ENCODE data around the gene MAP4K2.

Gene MAP4K2

DNA sequence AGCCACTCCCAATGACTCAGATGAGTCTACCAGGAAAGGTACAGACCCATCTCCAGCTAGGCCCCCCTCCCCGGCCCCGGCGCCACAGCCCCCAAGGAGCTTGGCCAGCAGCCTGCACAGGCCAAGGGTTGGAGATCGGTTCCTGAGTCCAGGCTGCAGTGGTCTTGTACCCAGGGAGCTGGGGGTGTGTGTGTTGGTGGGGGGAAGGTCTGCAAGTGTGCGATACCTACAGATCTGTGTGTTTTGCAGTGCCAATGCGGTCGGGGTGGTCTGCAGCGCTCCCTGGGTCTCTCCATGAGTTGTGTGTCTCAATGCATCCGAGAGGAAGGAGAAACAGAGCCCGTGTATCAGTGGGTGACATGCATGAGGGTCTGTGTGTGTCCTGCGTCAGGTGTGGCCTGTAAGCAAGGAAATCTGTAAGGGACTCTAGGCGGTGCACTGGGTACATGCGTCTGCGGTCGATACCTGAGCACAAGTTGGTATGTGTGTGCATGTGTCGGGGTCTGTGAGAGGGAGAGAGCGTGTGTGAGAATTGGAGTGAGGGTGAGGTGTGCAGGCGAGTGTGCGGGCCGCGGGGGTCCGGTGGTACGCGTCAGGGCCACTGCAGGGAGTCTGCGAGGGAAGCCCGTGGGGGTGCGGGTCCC lies 40.8 kb upstream of the MAP4K2 start:
- DNase-seq (ENCODE audit: extremely low spot score), result no peak
- ChIA-PET POLR2A (interaction anchor here (1.0 to 1.6 kb wide), 2 partner anchors 9 to 12 kb away, joined by 3 to 5 read pairs; no protein-coding TSS in a partner anchor), CTCF (interaction anchor here (0.9 to 1.1 kb wide), 6 partner anchors 9 to 49 kb away, joined by 3 to 6 read pairs (median 5); no protein-coding TSS in a partner anchor)
- no peak for TF ChIP-seq HDGF (IDR thresholded peaks at IDR 0.05; ENCODE audit: borderline replicate concordance)
- TF ChIP-seq, protein P1, sequence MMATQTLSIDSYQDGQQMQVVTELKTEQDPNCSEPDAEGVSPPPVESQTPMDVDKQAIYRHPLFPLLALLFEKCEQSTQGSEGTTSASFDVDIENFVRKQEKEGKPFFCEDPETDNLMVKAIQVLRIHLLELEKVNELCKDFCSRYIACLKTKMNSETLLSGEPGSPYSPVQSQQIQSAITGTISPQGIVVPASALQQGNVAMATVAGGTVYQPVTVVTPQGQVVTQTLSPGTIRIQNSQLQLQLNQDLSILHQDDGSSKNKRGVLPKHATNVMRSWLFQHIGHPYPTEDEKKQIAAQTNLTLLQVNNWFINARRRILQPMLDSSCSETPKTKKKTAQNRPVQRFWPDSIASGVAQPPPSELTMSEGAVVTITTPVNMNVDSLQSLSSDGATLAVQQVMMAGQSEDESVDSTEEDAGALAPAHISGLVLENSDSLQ (IDR thresholded peaks at IDR 0.05), result no peak
- no peak for TF ChIP-seq ZNF384 (IDR thresholded peaks at IDR 0.05)
- TF ChIP-seq SP1 (IDR thresholded peaks at IDR 0.05), result no peak
- TF ChIP-seq TARDBP (IDR thresholded peaks at IDR 0.05), result no peak
- no peak for TF ChIP-seq ELF4 (IDR thresholded peaks at IDR 0.05)
- TF ChIP-seq ARNT (IDR thresholded peaks at IDR 0.05), result no peak
- TF ChIP-seq NFRKB (IDR thresholded peaks at IDR 0.05), result no peak

DNA sequence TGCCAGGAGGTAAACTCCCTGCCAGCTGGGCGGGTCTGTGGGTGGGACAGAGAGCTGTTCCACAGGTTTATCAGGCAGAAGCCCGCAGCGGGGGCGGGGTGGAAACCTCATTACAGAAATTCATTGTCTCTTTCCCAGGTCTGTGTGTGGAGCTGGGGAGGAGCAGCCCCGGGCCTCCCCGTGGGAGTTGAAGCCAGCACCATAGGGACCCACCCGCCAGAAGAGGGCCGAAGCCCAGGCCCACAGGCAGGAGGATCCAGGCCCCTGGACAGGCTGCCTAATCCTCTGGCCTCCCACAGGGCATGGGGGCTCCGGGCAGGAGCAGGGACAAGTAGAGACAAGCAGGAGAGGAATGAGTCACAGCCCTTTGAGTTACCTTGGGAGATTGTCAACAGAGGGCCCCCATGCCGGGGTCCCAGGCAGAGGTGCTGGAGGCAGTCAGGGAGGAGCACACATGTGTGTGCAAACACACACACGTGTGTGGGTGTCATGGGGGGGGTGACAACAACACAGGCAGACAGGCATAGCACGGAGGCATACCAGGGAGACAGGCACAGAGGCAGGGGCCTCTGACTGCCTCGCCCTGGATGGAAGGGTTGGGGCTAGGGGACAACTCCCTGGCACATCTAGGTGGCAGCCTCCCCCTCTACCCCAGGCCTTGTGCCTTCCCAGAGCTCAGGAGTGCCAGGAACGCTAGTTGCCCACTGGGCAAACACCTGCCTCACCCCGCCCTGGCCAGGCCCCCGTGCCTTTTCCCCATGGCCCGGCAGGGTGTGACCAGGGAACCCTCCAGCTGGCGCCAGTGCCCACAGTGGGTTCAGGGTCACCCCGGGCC lies 40.1 kb upstream of the MAP4K2 start:
- CTCF ChIA-PET, result interaction anchor here (0.9 kb wide), 1 partner anchor 9 kb away, joined by 3 read pairs; no protein-coding TSS in a partner anchor
- DNase-seq (ENCODE audit: extremely low spot score), result no peak

DNA sequence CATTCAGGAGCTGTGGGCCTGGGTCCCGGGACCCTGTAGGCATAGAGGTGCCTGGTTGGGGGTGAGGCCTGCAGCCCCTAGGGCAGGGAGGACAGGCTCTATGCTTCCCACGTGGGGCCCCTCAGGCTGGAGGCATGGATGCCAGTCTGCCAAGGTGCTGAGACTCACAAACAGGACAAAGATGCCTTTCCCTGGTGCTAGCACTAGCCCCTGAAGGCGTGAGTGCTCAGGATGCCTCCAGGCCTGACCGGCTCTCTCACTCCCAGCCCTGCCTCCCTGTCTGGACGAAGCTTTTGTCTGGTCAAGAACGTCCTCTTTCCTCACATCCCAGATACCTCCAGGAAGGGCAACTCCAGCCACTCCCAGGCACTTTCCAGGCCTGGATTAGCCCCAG lies 39.3 kb upstream of the MAP4K2 start:
- POLR2A ChIA-PET, result interaction anchor here (1.1 kb wide), 1 partner anchor 63 kb away, joined by 4 read pairs; the partner anchor contains the start of gene SF1
- CTCF ChIA-PET, result interaction anchor here (0.6 kb wide), 1 partner anchor 237 kb away, joined by 3 read pairs; no protein-coding TSS in a partner anchor
- TF ChIP-seq CTBP1 (IDR thresholded peaks at IDR 0.05; ENCODE audit: borderline replicate concordance) (no peak), ARNT (IDR thresholded peaks at IDR 0.05) (no peak)
- DNase-seq (ENCODE audit: extremely low spot score), result no peak

More for the DNA sequence above, 40.1 kb upstream of the MAP4K2 start:
- no peak for TF ChIP-seq SP1 (IDR thresholded peaks at IDR 0.05)
- no peak for TF ChIP-seq HDGF (IDR thresholded peaks at IDR 0.05; ENCODE audit: borderline replicate concordance)
- TF ChIP-seq, protein P1 (IDR thresholded peaks at IDR 0.05), result no peak
- no peak for TF ChIP-seq ELF4 (IDR thresholded peaks at IDR 0.05)
- no peak for TF ChIP-seq ZNF384 (IDR thresholded peaks at IDR 0.05)
- TF ChIP-seq BHLHE40 (IDR thresholded peaks at IDR 0.05; ENCODE audit: borderline replicate concordance), result no peak
- TF ChIP-seq LEF1 (IDR thresholded peaks at IDR 0.05; ENCODE audit: borderline replicate concordance), result no peak
- TF ChIP-seq NFRKB (IDR thresholded peaks at IDR 0.05), result no peak
- no peak for TF ChIP-seq FOXA1 (IDR thresholded peaks at IDR 0.05)
- no peak for TF ChIP-seq SUZ12 (IDR thresholded peaks at IDR 0.05)
- TF ChIP-seq FOXM1 (IDR thresholded peaks at IDR 0.05; ENCODE audit: borderline replicate concordance), result no peak
- TF ChIP-seq CTBP1 (IDR thresholded peaks at IDR 0.05; ENCODE audit: borderline replicate concordance), result no peak
- no peak for TF ChIP-seq ARNT (IDR thresholded peaks at IDR 0.05)
- no peak for TF ChIP-seq FOXK2 (IDR thresholded peaks at IDR 0.05)
- TF ChIP-seq TARDBP (IDR thresholded peaks at IDR 0.05), result no peak
- no peak for TF ChIP-seq L3MBTL2 (conservative IDR thresholded peaks at IDR 0.05)
- POLR2A ChIA-PET, result interaction anchor here (1.0 to 1.6 kb wide), 3 partner anchors 10 to 64 kb away, joined by 3 to 5 read pairs (median 4); partner anchors contain the start of gene SF1

DNA sequence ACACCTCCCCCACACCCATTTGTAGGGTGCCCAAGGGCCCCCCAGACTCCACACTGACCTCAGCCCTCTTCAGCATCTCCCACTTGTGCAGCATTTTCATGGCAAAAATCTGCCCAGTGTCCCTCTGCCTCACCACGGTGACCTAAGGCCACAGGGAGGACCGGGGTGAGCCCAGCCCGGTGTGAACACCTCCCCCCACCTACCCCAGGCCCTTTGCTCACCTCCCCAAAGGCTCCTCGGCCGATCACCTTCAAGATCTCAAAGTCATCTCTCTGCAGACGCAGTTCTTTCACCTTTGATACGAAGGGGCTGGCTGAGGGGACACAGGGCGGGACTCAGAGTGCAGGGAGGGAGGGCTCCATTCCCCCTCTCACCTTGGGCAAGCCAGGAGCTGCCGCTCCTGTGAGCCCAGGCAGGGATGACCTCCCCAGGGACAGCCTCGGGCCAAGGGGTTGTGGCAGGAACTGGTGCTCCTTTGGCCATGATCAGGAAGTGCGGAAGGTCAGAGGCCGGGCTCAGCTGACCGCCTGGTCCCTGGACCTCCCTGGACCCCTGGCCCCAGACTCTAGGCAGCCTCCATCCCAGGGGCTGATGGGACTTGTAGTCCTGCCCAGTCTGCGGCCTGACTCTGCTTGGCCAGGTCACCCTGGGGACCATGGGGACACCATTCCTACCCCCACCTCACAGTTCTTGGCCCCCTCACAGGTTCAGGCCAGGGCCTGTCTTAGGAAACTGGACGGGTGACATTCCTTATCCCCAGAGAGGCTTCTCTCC lies 38.8 kb upstream of the MAP4K2 start:
- DNase-seq (ENCODE audit: extremely low spot score), result no peak
- TF ChIP-seq NFRKB (IDR thresholded peaks at IDR 0.05) (no peak), SUZ12 (IDR thresholded peaks at IDR 0.05) (no peak), FOXM1 (IDR thresholded peaks at IDR 0.05; ENCODE audit: borderline replicate concordance) (no peak), ELF4 (IDR thresholded peaks at IDR 0.05) (no peak), CTBP1 (IDR thresholded peaks at IDR 0.05; ENCODE audit: borderline replicate concordance) (no peak), FOXA1 (IDR thresholded peaks at IDR 0.05) (no peak), ZNF384 (IDR thresholded peaks at IDR 0.05) (no peak), TARDBP (IDR thresholded peaks at IDR 0.05) (no peak)
- TF ChIP-seq, protein P1 (IDR thresholded peaks at IDR 0.05), result no peak
- ChIA-PET CTCF (interaction anchor here (0.6 kb wide), 2 partner anchors 39 to 238 kb away, joined by 3 read pairs; no protein-coding TSS in a partner anchor), POLR2A (no interaction called here)

DNA sequence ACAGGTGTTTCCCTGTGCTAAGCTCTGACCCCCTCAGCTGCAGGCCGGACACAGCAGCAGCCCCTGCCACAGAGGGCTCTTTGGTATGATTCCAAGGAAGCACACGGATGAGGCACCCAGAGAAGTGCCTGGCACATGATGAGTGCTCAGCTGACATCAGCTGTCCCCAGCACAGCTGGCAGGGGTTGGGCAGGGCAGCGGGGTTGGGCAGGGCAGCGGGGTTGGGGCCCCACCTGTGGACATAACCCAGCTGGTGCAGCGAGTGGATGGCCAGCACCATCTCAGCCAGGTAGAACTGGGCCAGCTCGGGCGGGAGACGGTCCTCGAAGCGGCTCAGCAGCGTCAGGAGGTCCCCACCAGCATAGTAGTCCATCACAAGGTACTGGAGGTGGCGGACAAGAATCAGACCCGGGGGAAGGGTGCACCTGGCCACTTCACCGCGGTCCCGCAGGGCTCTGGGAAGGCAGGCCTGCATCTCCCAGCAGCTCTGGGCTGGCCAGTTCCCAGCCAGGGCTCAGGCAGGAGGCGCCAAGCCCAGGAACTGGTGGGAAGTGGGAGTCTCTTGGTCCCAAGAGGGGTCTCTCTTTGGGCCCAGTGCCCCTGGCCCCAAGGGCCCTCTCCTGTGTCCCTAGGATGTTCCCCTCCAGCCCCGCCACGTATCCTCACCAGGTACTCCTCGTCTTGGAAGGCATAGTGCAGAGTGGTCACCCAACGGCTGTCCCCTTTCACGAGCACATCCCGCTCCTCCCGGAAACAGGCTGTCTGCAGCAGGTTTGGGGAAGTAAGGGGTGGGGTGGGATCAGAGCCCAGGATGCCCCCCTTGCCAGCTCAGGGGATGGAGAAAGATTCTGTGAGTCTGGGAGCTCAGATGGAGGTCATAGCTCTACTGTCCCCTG lies 37.1 kb upstream of the MAP4K2 start:
- ChIA-PET CTCF (no interaction called here), POLR2A (no interaction called here)
- no peak for DNase-seq (ENCODE audit: extremely low spot score)
- TF ChIP-seq TARDBP (IDR thresholded peaks at IDR 0.05) (no peak), SP1 (IDR thresholded peaks at IDR 0.05) (no peak), CTBP1 (IDR thresholded peaks at IDR 0.05; ENCODE audit: borderline replicate concordance) (no peak), FOXA1 (IDR thresholded peaks at IDR 0.05) (no peak), ELF4 (IDR thresholded peaks at IDR 0.05) (no peak), HDGF (IDR thresholded peaks at IDR 0.05; ENCODE audit: borderline replicate concordance) (no peak)
- TF ChIP-seq, protein P1 (IDR thresholded peaks at IDR 0.05), result no peak
